Calu3 (cell line): ENCODE data around the gene CHPT1. TPM values are rescaled to one million over a fixed set of nuclear protein-coding genes. Genes with fewer than 3 reads are reported as not detected.

Experiments used
- BruUV-seq: library from RNA; stranded (reverse); fragments of 400-500 nt; replicated peaks from 2 replicates; lab custom pipeline; 2021; lab: Mats Ljungman, UMichigan
- CTCF ChIA-PET: fragments of 300-600 bp; sonication (Branson Sonifier 250); formaldehyde crosslinking; loops from one replicate; lab custom pipeline; 2022; ENCODE audit warnings: antibody characterized with exemption; lab: Charles Lee
- DNase-seq: peaks from one replicate; pipeline ENCODE4 v3.0.0; 2022
- H3K27ac Mint-ChIP-seq: one replicate; pipeline ENCODE4 v1.8.0; 2022; ENCODE audit warnings: mixed read lengths; ENCODE audit not compliant: unreplicated experiment
- H3K27me3 Mint-ChIP-seq: one replicate; pipeline ENCODE4 v1.8.0; 2022; ENCODE audit warnings: mixed read lengths; ENCODE audit not compliant: unreplicated experiment
- H3K36me3 Mint-ChIP-seq: one replicate; pipeline ENCODE4 v1.8.0; 2022; ENCODE audit warnings: mild to moderate bottlenecking, moderate library complexity, mixed read lengths; ENCODE audit not compliant: insufficient read depth, unreplicated experiment
- H3K4me1 Mint-ChIP-seq: one replicate; pipeline ENCODE4 v1.8.0; 2022; ENCODE audit warnings: mild to moderate bottlenecking, low read depth, mixed read lengths; ENCODE audit not compliant: unreplicated experiment
- H3K4me3 Mint-ChIP-seq: one replicate; pipeline ENCODE4 v1.8.0; 2022; ENCODE audit warnings: mild to moderate bottlenecking, low read depth, moderate library complexity, mixed read lengths; ENCODE audit not compliant: unreplicated experiment
- H3K9me3 Mint-ChIP-seq: one replicate; pipeline ENCODE4 v1.8.0; 2022; ENCODE audit warnings: low read depth, mixed read lengths; ENCODE audit not compliant: unreplicated experiment
- intact Hi-C: fragments of 100-400 bp; cut with micrococcal nuclease; formaldehyde crosslinking; loops from one replicate; pipeline ENCODE4 v1.10.0; 2022; ENCODE audit not compliant: unreplicated experiment
- total RNA-seq: library from RNA; stranded (reverse); gene quantifications from 2 replicates; pipeline ENCODE4 v1.2.3, GENCODE V29; 2022
- TF ChIP-seq, protein P1 (sequence below): fragments of 200-600 bp; IDR thresholded peaks from one replicate; pipeline ENCODE4 v1.8.0; 2022; ENCODE audit warnings: antibody characterized with exemption; ENCODE audit not compliant: unreplicated experiment

CHPT1 gene
- total RNA-seq, 1 experiment from 2014 or later: 49.2 TPM

DNA sequence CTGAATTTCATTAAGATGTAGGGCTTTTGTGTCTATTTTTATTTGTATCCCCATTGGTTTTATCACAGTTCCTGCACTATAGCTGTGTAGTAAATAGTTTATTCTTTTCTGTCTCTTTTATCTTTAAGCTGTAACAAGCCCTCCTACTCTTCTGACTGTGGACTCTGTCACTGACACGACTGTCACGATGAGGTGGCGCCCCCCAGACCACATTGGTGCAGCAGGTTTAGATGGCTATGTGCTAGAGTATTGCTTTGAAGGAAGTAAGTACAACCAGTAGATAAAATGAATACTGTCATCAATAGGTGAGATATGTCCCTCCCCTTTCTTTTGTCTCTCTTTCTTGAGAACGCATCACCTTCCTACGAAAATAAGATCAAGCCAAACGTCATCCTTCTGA lies 34.1 kb upstream of the CHPT1 start:
- H3K4me3 Mint-ChIP-seq: no peak overlapping the region
- TF ChIP-seq, protein P1, sequence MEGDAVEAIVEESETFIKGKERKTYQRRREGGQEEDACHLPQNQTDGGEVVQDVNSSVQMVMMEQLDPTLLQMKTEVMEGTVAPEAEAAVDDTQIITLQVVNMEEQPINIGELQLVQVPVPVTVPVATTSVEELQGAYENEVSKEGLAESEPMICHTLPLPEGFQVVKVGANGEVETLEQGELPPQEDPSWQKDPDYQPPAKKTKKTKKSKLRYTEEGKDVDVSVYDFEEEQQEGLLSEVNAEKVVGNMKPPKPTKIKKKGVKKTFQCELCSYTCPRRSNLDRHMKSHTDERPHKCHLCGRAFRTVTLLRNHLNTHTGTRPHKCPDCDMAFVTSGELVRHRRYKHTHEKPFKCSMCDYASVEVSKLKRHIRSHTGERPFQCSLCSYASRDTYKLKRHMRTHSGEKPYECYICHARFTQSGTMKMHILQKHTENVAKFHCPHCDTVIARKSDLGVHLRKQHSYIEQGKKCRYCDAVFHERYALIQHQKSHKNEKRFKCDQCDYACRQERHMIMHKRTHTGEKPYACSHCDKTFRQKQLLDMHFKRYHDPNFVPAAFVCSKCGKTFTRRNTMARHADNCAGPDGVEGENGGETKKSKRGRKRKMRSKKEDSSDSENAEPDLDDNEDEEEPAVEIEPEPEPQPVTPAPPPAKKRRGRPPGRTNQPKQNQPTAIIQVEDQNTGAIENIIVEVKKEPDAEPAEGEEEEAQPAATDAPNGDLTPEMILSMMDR: no peak
- no peak overlapping the region for H3K27ac Mint-ChIP-seq
- DNase-seq: no peak
- BruUV-seq: no TSS peak
- no peaks in the 10 kb centered on the region for H3K36me3 Mint-ChIP-seq
- CTCF ChIA-PET: interaction anchor here (0.5 kb wide), 1 partner anchor 413 kb away, joined by 3 read pairs; no protein-coding TSS in a partner anchor
- no peaks in the 10 kb centered on the region for H3K27me3 Mint-ChIP-seq
- H3K9me3 Mint-ChIP-seq: no peaks in the 10 kb centered on the region
- no peaks in the 10 kb centered on the region for H3K4me1 Mint-ChIP-seq
- intact Hi-C loops: no loop called here

DNA sequence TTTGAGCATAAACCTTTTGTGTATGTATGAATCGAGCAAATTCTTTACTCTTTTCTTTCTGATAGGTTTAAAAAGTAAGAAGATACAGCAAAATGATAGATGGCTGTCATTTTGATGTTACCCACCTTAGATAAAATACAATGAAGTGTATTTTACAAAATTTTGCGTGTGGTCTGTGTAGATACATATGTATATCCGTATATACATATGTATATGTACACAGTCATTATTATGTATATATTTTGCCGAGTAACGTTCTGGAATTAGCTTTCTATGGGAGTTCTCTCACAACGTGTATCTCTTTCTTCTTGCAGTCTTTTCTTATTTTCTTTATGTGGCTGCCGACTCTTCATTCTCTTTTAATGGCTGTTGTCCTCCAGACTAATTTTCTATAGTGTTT lies 32.4 kb upstream of the CHPT1 start:
- H3K4me3 Mint-ChIP-seq: no peak overlapping the region

DNA sequence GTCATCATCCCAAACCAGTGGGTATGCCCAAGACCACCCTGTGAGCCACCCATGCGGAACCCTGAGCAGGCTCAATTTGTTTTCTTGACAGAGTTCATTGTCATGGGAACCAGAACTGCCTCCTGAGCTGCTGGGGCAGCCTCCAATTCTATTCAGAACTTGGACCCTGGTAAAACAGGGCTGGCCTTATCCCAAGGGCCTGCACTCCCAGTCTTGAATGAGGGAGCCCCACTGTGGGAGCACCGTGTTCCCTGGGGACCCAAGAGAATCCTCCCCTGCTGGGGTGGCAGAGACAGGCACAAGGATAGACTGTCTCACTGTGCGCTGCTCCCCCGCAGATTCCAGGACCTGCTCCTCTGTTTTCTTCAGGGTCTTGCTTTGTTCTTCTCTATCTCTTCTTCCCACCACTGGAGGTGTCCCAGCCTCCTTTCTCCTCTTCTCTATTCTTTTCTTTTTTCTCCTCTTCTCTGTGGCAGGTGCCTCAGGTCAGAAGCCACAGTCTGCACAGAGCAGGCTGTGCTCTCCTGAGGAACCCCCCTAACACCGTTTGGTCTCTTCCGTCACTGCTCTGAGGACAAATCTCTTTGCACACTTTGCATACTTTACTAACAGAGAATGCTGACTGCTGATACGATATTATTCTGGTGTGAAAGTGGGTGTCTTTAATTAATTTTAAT lies 31.2 kb upstream of the CHPT1 start:
- Mint-ChIP-seq H3K27ac (no peak overlapping the region), H3K27me3 (no peaks in the 10 kb centered on the region), H3K9me3 (no peaks in the 10 kb centered on the region), H3K4me1 (peaks cover 11% of the 10 kb centered on the region), H3K36me3 (no peaks in the 10 kb centered on the region), H3K4me3 (no peak overlapping the region)
- DNase-seq: no peak
- CTCF ChIA-PET: interaction anchor here (0.5 kb wide), 1 partner anchor 241 kb away, joined by 3 read pairs; no protein-coding TSS in a partner anchor
- TF ChIP-seq, protein P1: no peak
- intact Hi-C loops: no loop called here
- BruUV-seq: no TSS peak

More for the DNA sequence above, 32.4 kb upstream of the CHPT1 start:
- H3K4me1 Mint-ChIP-seq: peaks cover under 1% of the 10 kb centered on the region
- CTCF ChIA-PET: no interaction called here
- no TSS peak for BruUV-seq
- TF ChIP-seq, protein P1: no peak
- H3K9me3 Mint-ChIP-seq: no peaks in the 10 kb centered on the region
- no peak for DNase-seq
- no peak overlapping the region for H3K27ac Mint-ChIP-seq
- no peaks in the 10 kb centered on the region for H3K36me3 Mint-ChIP-seq
- H3K27me3 Mint-ChIP-seq: no peaks in the 10 kb centered on the region
- intact Hi-C loops: no loop called here

DNA sequence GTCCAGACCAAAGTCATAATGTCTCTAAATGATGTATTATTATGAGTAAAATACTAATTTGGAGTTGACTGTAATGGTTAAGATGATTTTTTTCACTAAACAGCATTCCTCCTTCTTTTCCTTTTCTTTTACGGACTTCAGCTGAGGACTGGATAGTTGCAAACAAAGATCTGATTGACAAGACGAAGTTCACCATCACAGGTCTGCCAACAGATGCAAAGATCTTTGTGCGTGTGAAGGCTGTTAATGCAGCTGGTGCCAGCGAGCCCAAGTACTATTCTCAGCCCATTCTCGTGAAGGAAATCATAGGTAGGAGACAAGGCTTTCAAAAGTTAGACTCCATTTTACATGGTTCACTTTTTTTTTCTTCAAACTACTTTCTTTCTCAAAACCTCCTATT lies 29.8 kb upstream of the CHPT1 start:
- no peak overlapping the region for H3K27ac Mint-ChIP-seq
- CTCF ChIA-PET: no interaction called here

More for the DNA sequence above, 29.8 kb upstream of the CHPT1 start:
- TF ChIP-seq, protein P1: no peak
- no peaks in the 10 kb centered on the region for H3K27me3 Mint-ChIP-seq
- intact Hi-C loops: no loop called here
- H3K4me3 Mint-ChIP-seq: no peak overlapping the region
- H3K4me1 Mint-ChIP-seq: peaks cover 16% of the 10 kb centered on the region
- H3K9me3 Mint-ChIP-seq: no peaks in the 10 kb centered on the region
- DNase-seq: no peak
- BruUV-seq: no TSS peak
- no peaks in the 10 kb centered on the region for H3K36me3 Mint-ChIP-seq
